HEK293 (cell line): ENCODE data around the gene SNRNP70.
A peak's percentile ranks its signal among the peaks of the same experiment; 100 is the strongest.

Experiments
- CTCF ChIA-PET: fragments of 350-600 bp; formaldehyde crosslinking; extraction: SDS; loops from one replicate; lab custom pipeline; 2021; ENCODE audit warnings: antibody characterized with exemption; lab: Yijun Ruan, JAX
- POLR2A ChIA-PET: fragments of 300-600 bp; formaldehyde crosslinking; extraction: SDS; loops from one replicate; lab custom pipeline; 2020; ENCODE audit warnings: antibody characterized with exemption, inconsistent platforms; lab: Yijun Ruan, JAX
- H3K27ac ChIP-seq: fragments of 200-500 bp; sonication (Bioruptor generic); 2 replicates; pipeline ENCODE4 v1.5.1; 2014; ENCODE audit warnings: low read depth, low read length, control low read depth, inconsistent platforms; ENCODE audit errors: extremely low read depth
- H3K36me3 ChIP-seq, 2 experiments: fragments of 200-500 bp in 1 of 2; sonication (Bioruptor generic) in 1 of 2; 1 replicate in 1 of 2; 2 replicates in 1 of 2; pipeline ENCODE4 v1.5.1; 2014 to 2017; ENCODE audit warnings: inconsistent platforms in 2 of 2, low read length in 2 of 2; ENCODE audit not compliant: control insufficient read depth in 2 of 2, insufficient read depth in 1 of 2
- H3K4me1 ChIP-seq: fragments of 200-500 bp; sonication (Bioruptor generic); 2 replicates; pipeline ENCODE4 v1.5.1; 2014; ENCODE audit warnings: mild to moderate bottlenecking, low read length, inconsistent platforms; ENCODE audit not compliant: control insufficient read depth, insufficient read depth
- H3K4me3 ChIP-seq: 2 replicates; pipeline ENCODE4 v1.5.1; 2011; ENCODE audit warnings: low read depth, mild to moderate bottlenecking, control low read depth, low read length, moderate library complexity
- H3K9me3 ChIP-seq: fragments of 200-500 bp; sonication (Bioruptor generic); 2 replicates; pipeline ENCODE4 v1.5.1; 2014; ENCODE audit warnings: low read depth, low read length, inconsistent platforms; ENCODE audit not compliant: control insufficient read depth, insufficient read depth
- HIC1 ChIP-seq: fragments of 450-650 bp; formaldehyde crosslinking; IDR thresholded peaks from 2 replicates; pipeline ENCODE4 v1.5.1; 2016; ENCODE audit warnings: missing biosample characterization, missing genetic modification characterization
- KLF1 ChIP-seq: fragments of 450-650 bp; formaldehyde crosslinking; IDR thresholded peaks from 2 replicates; pipeline ENCODE4 v1.5.1; 2016; ENCODE audit warnings: missing biosample characterization, missing genetic modification characterization
- MEIS1 ChIP-seq: sonication (generic); formaldehyde crosslinking; IDR thresholded peaks from 2 replicates; pipeline ENCODE4 v1.8.1; 2022; ENCODE audit warnings: missing genetic modification reagents, mild to moderate bottlenecking, borderline replicate concordance
- OVOL3 ChIP-seq: fragments of 450-650 bp; formaldehyde crosslinking; IDR thresholded peaks from 2 replicates; pipeline ENCODE4 v1.5.1; 2016; ENCODE audit warnings: missing biosample characterization, missing genetic modification characterization
- PATZ1 ChIP-seq: fragments of 450-650 bp; formaldehyde crosslinking; IDR thresholded peaks from 2 replicates; pipeline ENCODE4 v1.5.1; 2016; ENCODE audit warnings: missing biosample characterization, missing genetic modification characterization
- SP3 ChIP-seq: fragments of 450-650 bp; formaldehyde crosslinking; IDR thresholded peaks from 2 replicates; pipeline ENCODE4 v1.5.1; 2016; ENCODE audit warnings: missing biosample characterization, missing genetic modification characterization
- ZBTB11 ChIP-seq: fragments of 450-650 bp; formaldehyde crosslinking; conservative IDR thresholded peaks from 2 replicates; pipeline ENCODE4 v1.5.1; 2016; ENCODE audit warnings: low read depth, missing biosample characterization, missing genetic modification characterization
- ZBTB17 ChIP-seq: fragments of 450-650 bp; formaldehyde crosslinking; IDR thresholded peaks from 2 replicates; pipeline ENCODE4 v1.5.1; 2016; ENCODE audit warnings: missing biosample characterization, missing genetic modification characterization
- ZBTB7A ChIP-seq: fragments of 450-650 bp; formaldehyde crosslinking; IDR thresholded peaks from 2 replicates; pipeline ENCODE4 v1.5.1; 2016; ENCODE audit warnings: low read depth, missing biosample characterization, missing genetic modification characterization
- ZNF140 ChIP-seq: fragments of 450-650 bp; formaldehyde crosslinking; IDR thresholded peaks from 2 replicates; pipeline ENCODE4 v1.5.1; 2016; ENCODE audit warnings: missing biosample characterization, missing genetic modification characterization
- ZNF19 ChIP-seq: fragments of 450-650 bp; formaldehyde crosslinking; IDR thresholded peaks from 2 replicates; pipeline ENCODE4; 2016; ENCODE audit warnings: missing biosample characterization, missing genetic modification characterization, low read depth
- ZNF214 ChIP-seq: fragments of 450-650 bp; formaldehyde crosslinking; IDR thresholded peaks from 2 replicates; pipeline ENCODE4 v1.5.1; 2017; ENCODE audit warnings: missing biosample characterization, mild to moderate bottlenecking, missing genetic modification characterization, borderline replicate concordance
- ZNF362 ChIP-seq: fragments of 450-650 bp; formaldehyde crosslinking; IDR thresholded peaks from 2 replicates; pipeline ENCODE4 v1.5.1; 2016; ENCODE audit warnings: missing biosample characterization, missing genetic modification characterization
- ZNF404 ChIP-seq: fragments of 450-650 bp; formaldehyde crosslinking; IDR thresholded peaks from 2 replicates; pipeline ENCODE4 v1.5.1; 2017; ENCODE audit warnings: missing biosample characterization, missing genetic modification characterization
- ZNF416 ChIP-seq: fragments of 450-650 bp; formaldehyde crosslinking; IDR thresholded peaks from 2 replicates; pipeline ENCODE4 v1.5.1; 2016; ENCODE audit warnings: missing biosample characterization, missing genetic modification characterization
- ZNF560 ChIP-seq: fragments of 450-650 bp; formaldehyde crosslinking; IDR thresholded peaks from 2 replicates; pipeline ENCODE4 v1.5.1; 2017; ENCODE audit warnings: missing biosample characterization, missing genetic modification characterization, borderline replicate concordance
- ZNF561 ChIP-seq: fragments of 450-650 bp; IDR thresholded peaks from 2 replicates; pipeline ENCODE4 v1.5.1; 2018; ENCODE audit warnings: missing biosample characterization, missing genetic modification characterization, borderline replicate concordance
- ZNF677 ChIP-seq: fragments of 450-650 bp; IDR thresholded peaks from 2 replicates; pipeline ENCODE4 v1.5.0; 2018; ENCODE audit warnings: missing biosample characterization, mild to moderate bottlenecking, missing genetic modification characterization, moderate library complexity
- ZNF707 ChIP-seq: fragments of 450-650 bp; formaldehyde crosslinking; IDR thresholded peaks from 2 replicates; pipeline ENCODE4 v1.5.1; 2016; ENCODE audit warnings: missing biosample characterization, missing genetic modification characterization
- ZNF791 ChIP-seq: fragments of 450-650 bp; formaldehyde crosslinking; IDR thresholded peaks from 2 replicates; pipeline ENCODE4 v1.5.1; 2016; ENCODE audit warnings: missing biosample characterization, missing genetic modification characterization
- ZSCAN5A ChIP-seq: fragments of 450-650 bp; formaldehyde crosslinking; IDR thresholded peaks from 2 replicates; pipeline ENCODE4 v1.5.1; 2016; ENCODE audit warnings: missing biosample characterization, missing genetic modification characterization
- ZXDB ChIP-seq: fragments of 450-650 bp; formaldehyde crosslinking; IDR thresholded peaks from 2 replicates; pipeline ENCODE4 v1.5.1; 2016; ENCODE audit warnings: missing biosample characterization, missing genetic modification characterization

The SNRNP70 gene

GRCh38 chr19:49155005-49155819 is 70.0 kb downstream of the SNRNP70 start, which contains the start of gene HRC:
Gene HRC (minus strand): TSS chr19:49155396. CDS start chr19:49155237, 159 bp downstream.
- ChIA-PET CTCF (interaction anchor here (0.7 to 1.3 kb wide), 3 partner anchors 9 to 70 kb away, joined by 3 to 6 read pairs (median 4); no protein-coding TSS in a partner anchor), POLR2A (interaction anchor here (0.6 kb wide), 1 partner anchor 28 kb away, joined by 3 read pairs; no protein-coding TSS in a partner anchor)
- Histone ChIP-seq H3K27ac (no peak within 1 kb of the TSS), H3K9me3 (no peaks in the 10 kb centered on the region), H3K4me1 (peaks cover 7% of the 10 kb centered on the region), H3K4me3 (no peak within 1 kb of the TSS), H3K36me3 (no peaks in the 10 kb centered on the region)
- TF ChIP-seq PATZ1 (tag by site-specific recombination) (no peak), ZNF791 (tag by site-specific recombination) (no peak), ZBTB17 (tag by site-specific recombination) (no peak), ZNF19 (tag by site-specific recombination) (no peak), ZXDB (tag by site-specific recombination) (no peak), ZNF416 (tag by site-specific recombination) (no peak)

GRCh38 chr19:49155820-49156346 is 70.6 kb downstream of the SNRNP70 start:
- ChIA-PET CTCF (interaction anchor here (0.7 to 1.3 kb wide), 3 partner anchors 10 to 69 kb away, joined by 3 to 6 read pairs (median 4); no protein-coding TSS in a partner anchor), POLR2A (interaction anchor here (0.6 kb wide), 1 partner anchor 28 kb away, joined by 3 read pairs; no protein-coding TSS in a partner anchor)
- Histone ChIP-seq H3K4me3 (no peak overlapping the region), H3K9me3 (no peaks in the 10 kb centered on the region), H3K27ac (no peak overlapping the region), H3K4me1 (peaks cover 7% of the 10 kb centered on the region), H3K36me3 (no peaks in the 10 kb centered on the region)
- TF ChIP-seq ZNF362 (tag by site-specific recombination) (no peak), KLF1 (0 out of 2 replicates have a peak, but pooled peaks have one; percentile 8), ZNF140 (no peak), ZNF416 (tag by site-specific recombination) (no peak), ZNF404 (no peak), HIC1 (tag by site-specific recombination) (no peak), OVOL3 (tag by site-specific recombination) (no peak), ZNF677 (tag by site-specific recombination) (no peak), ZNF19 (tag by site-specific recombination) (no peak), ZSCAN5A (tag by site-specific recombination) (no peak), ZNF560 (tag by site-specific recombination) (no peak), ZNF707 (no peak), ZNF214 (tag by site-specific recombination) (no peak), SP3 (tag by site-specific recombination) (no peak), ZBTB11 (no peak), ZBTB7A (tag by site-specific recombination) (peak; percentile 81; the same call in 1 of the 2 replicates), MEIS1 (CRISPR knock-in tag) (no peak), ZNF561 (tag by site-specific recombination) (no peak)
